ENCODE data around the gene INPPL1.

The INPPL1 gene

GRCh38 chr11:72267956-72268617 is 43.5 kb downstream of the INPPL1 start:
- Histone ChIP-seq H3K27me3 (no peaks in the 10 kb centered on the region), H3K4me2 (no peak overlapping the region), H3K4me1 (peaks cover 24% of the 10 kb centered on the region), H3K9ac (no peak overlapping the region), H3K36me3 (no peaks in the 10 kb centered on the region), H4K20me1 (no peaks in the 10 kb centered on the region), H3K4me3 (no peak overlapping the region), H3K27ac (no peak overlapping the region), H3K9me3 (no peaks in the 10 kb centered on the region)
- TF ChIP-seq Cebpa-rat (IDR thresholded peaks at IDR 0.05), result no peak

- Histone ChIP-seq H3K27ac (no peak overlapping the region), H3K9ac (no peak overlapping the region), H3K4me1 (peaks cover 6% of the 10 kb centered on the region), H3K4me3 (no peak overlapping the region), H3K4me2 (no peak overlapping the region), H3K27me3 (no peaks in the 10 kb centered on the region), H3K9me3 (no peaks in the 10 kb centered on the region), H4K20me1 (no peaks in the 10 kb centered on the region), H3K36me3 (no peaks in the 10 kb centered on the region)
- no peak for TF ChIP-seq Cebpa-rat (IDR thresholded peaks at IDR 0.05)
Observed at GRCh38 chr11:72271980-72272379, 47.4 kb downstream of the INPPL1 start.

GRCh38 chr11:72274435-72274834 is 49.9 kb downstream of the INPPL1 start:
- Histone ChIP-seq H3K4me2 (no peak overlapping the region), H4K20me1 (no peaks in the 10 kb centered on the region), H3K27ac (no peak overlapping the region), H3K36me3 (no peaks in the 10 kb centered on the region), H3K4me1 (no peaks in the 10 kb centered on the region), H3K9me3 (no peaks in the 10 kb centered on the region; the same call in 1 of the 2 replicates), H3K9ac (no peak overlapping the region), H3K27me3 (no peaks in the 10 kb centered on the region), H3K4me3 (no peak overlapping the region)
- TF ChIP-seq Cebpa-rat (IDR thresholded peaks at IDR 0.05), result no peak

- Histone ChIP-seq H3K9ac (no peak overlapping the region), H3K4me3 (no peak overlapping the region), H3K4me1 (no peaks in the 10 kb centered on the region), H3K27ac (no peak overlapping the region), H3K27me3 (no peaks in the 10 kb centered on the region), H3K4me2 (no peak overlapping the region), H4K20me1 (no peaks in the 10 kb centered on the region), H3K36me3 (no peaks in the 10 kb centered on the region), H3K9me3 (peaks cover 4% of the 10 kb centered on the region)
- TF ChIP-seq Cebpa-rat (IDR thresholded peaks at IDR 0.05), result no peak
Observed at GRCh38 chr11:72278905-72279304, 54.3 kb downstream of the INPPL1 start.

- no peaks in the 10 kb centered on the region for H3K27me3 ChIP-seq
- H3K9ac ChIP-seq, result no peak overlapping the region
- H3K4me1 ChIP-seq, result no peaks in the 10 kb centered on the region
- no peak overlapping the region for H3K27ac ChIP-seq
- H3K36me3 ChIP-seq, result no peaks in the 10 kb centered on the region
- H3K4me3 ChIP-seq, result no peak overlapping the region
- no peak overlapping the region for H3K4me2 ChIP-seq
- TF ChIP-seq Cebpa-rat (IDR thresholded peaks at IDR 0.05), result no peak
- H3K9me3 ChIP-seq, result peaks cover 4% of the 10 kb centered on the region
- H4K20me1 ChIP-seq, result no peaks in the 10 kb centered on the region
Observed at GRCh38 chr11:72280037-72280436, 55.5 kb downstream of the INPPL1 start.

- no peaks in the 10 kb centered on the region for H3K27me3 ChIP-seq
- H3K4me3 ChIP-seq, result no peak overlapping the region
- H3K9me3 ChIP-seq, result peaks cover 4% of the 10 kb centered on the region
- no peaks in the 10 kb centered on the region for H3K4me1 ChIP-seq
- H3K27ac ChIP-seq, result no peak overlapping the region
- no peak overlapping the region for H3K9ac ChIP-seq
- TF ChIP-seq Cebpa-rat (IDR thresholded peaks at IDR 0.05), result no peak
- no peaks in the 10 kb centered on the region for H4K20me1 ChIP-seq
- no peaks in the 10 kb centered on the region for H3K36me3 ChIP-seq
- H3K4me2 ChIP-seq, result no peak overlapping the region
Observed at GRCh38 chr11:72280726-72281315, 56.3 kb downstream of the INPPL1 start.

- Histone ChIP-seq H3K9ac (no peak overlapping the region), H3K4me1 (no peaks in the 10 kb centered on the region), H3K27me3 (no peaks in the 10 kb centered on the region), H3K4me2 (no peak overlapping the region), H3K9me3 (peaks cover 4% of the 10 kb centered on the region; the same call in 1 of the 2 replicates), H3K27ac (no peak overlapping the region), H3K36me3 (no peaks in the 10 kb centered on the region), H4K20me1 (no peaks in the 10 kb centered on the region), H3K4me3 (no peak overlapping the region)
- TF ChIP-seq Cebpa-rat (IDR thresholded peaks at IDR 0.05), result no peak
Observed at GRCh38 chr11:72283947-72284346, 59.4 kb downstream of the INPPL1 start.

GRCh38 chr11:72287293-72287692 is 62.7 kb downstream of the INPPL1 start:
- no peaks in the 10 kb centered on the region for H3K4me1 ChIP-seq
- H3K36me3 ChIP-seq, result peaks cover 4% of the 10 kb centered on the region; the same call in 1 of the 2 replicates
- no peak overlapping the region for H3K4me3 ChIP-seq
- H4K20me1 ChIP-seq, result no peaks in the 10 kb centered on the region
- H3K4me2 ChIP-seq, result no peak overlapping the region
- H3K27ac ChIP-seq, result no peak overlapping the region
- H3K27me3 ChIP-seq, result no peaks in the 10 kb centered on the region
- TF ChIP-seq Cebpa-rat (IDR thresholded peaks at IDR 0.05), result no peak
- H3K9me3 ChIP-seq, result no peaks in the 10 kb centered on the region
- H3K9ac ChIP-seq, result no peak overlapping the region

All from BLaER1 (cell line).